Measurements from ENCODE around the gene FUT4.

DNA sequence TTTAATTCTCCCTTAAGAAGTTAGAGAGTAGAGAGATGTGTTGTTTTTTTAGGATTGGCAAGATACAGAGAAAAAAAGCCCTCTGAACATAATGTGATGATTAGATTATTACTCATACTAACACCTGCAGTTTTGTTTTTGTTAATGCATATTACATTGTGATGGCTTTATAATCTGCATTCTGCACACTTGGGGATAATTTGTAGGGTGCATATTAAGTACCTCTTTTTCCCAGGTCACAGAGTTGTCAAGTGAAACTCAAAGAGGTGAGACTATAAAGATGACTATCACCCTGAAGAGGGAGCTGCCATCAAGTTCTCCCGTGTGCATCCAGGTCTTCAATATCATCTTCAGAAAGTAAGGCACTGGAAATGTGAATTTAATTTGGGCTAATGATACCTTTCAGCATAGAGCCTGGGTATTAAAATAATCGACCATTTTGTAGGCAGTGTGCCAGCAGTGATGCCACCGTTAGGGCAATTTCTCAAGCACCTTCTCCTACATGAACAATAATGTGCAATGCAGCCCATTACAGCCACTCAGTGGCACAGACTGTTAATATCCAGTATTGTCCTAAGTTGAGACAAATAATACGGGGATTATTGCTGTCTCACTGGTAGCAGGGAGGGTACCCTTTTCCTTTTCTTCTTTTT, 39.6 kb downstream of the FUT4 start:
- TF ChIP-seq GATA2 (IDR thresholded peaks at IDR 0.05; ENCODE audit: low read depth, low read length) (no peak), GATA3 (IDR thresholded peaks at IDR 0.05; ENCODE audit: low read depth, low read length) (no peak)

Measured in SH-SY5Y (cell line).